Keratinocyte (primary cell): ENCODE data around the gene NLGN4X. TPM values are rescaled to one million over a fixed set of nuclear protein-coding genes. Genes with fewer than 3 reads are reported as not detected.
A peak's percentile ranks its signal among the peaks of the same experiment; 100 is the strongest.

Experiments
- DNase-seq: peaks from one replicate; pipeline ENCODE4 v3.0.0-alpha.2; 2011; ENCODE audit warnings: low read depth, missing footprints, low spot score
- FAIRE-seq: peaks from 2 replicates; lab custom pipeline; 2011; peaks lifted over from hg19 to GRCh38; lab: Jason Lieb, UNC
- H2AFZ ChIP-seq: 2 replicates; pipeline ENCODE4 v1.6.0; 2012; ENCODE audit warnings: low read length, control low read depth, inconsistent platforms; ENCODE audit not compliant: control insufficient read depth
- H3K27ac ChIP-seq: 2 replicates; pipeline ENCODE4 v1.5.1; 2011; ENCODE audit warnings: low read length; ENCODE audit not compliant: control insufficient read depth, insufficient read depth
- H3K27me3 ChIP-seq: 3 replicates; pipeline ENCODE4 v1.6.0; 2011; ENCODE audit warnings: low read length; ENCODE audit not compliant: control insufficient read depth, insufficient read depth; ENCODE audit errors: extremely low read depth
- H3K36me3 ChIP-seq, 2 experiments: 2 replicates in 1 of 2; 3 replicates in 1 of 2; pipeline ENCODE4 v1.5.1; 2011; ENCODE audit warnings: low read length in 2 of 2, mild to moderate bottlenecking in 1 of 2; ENCODE audit not compliant: control insufficient read depth in 2 of 2, insufficient read depth in 2 of 2; ENCODE audit errors: extremely low read depth in 1 of 2
- H3K4me1 ChIP-seq: 3 replicates; pipeline ENCODE4 v1.5.1; 2011; ENCODE audit warnings: low read length; ENCODE audit not compliant: control insufficient read depth, insufficient read depth; ENCODE audit errors: extremely low read depth
- H3K4me2 ChIP-seq: 3 replicates; pipeline ENCODE4 v1.6.0; 2011; ENCODE audit warnings: low read depth, low read length; ENCODE audit not compliant: control insufficient read depth, insufficient read depth; ENCODE audit errors: extremely low read depth
- H3K4me3 ChIP-seq, 3 experiments: fragments of 200-600 bp in 1 of 3; sonication (generic) in 1 of 3; 2 replicates in 2 of 3; 3 replicates in 1 of 3; pipeline ENCODE4 v1.5.1; 2011 to 2016; ENCODE audit warnings: low read length in 3 of 3, mild to moderate bottlenecking in 3 of 3, control low read depth in 2 of 3, inconsistent platforms in 1 of 3, low read depth in 1 of 3, mixed read lengths in 1 of 3, mixed run types in 1 of 3, moderate library complexity in 1 of 3; ENCODE audit not compliant: control insufficient read depth in 2 of 3, insufficient read depth in 2 of 3; ENCODE audit errors: extremely low read depth in 1 of 3
- H3K79me2 ChIP-seq: 2 replicates; pipeline ENCODE4 v1.6.0; 2012; ENCODE audit warnings: low read length; ENCODE audit not compliant: control insufficient read depth, insufficient read depth
- H3K9ac ChIP-seq: 3 replicates; pipeline ENCODE4 v1.6.0; 2011; ENCODE audit warnings: low read length; ENCODE audit not compliant: control insufficient read depth, insufficient read depth; ENCODE audit errors: extremely low read depth
- H3K9me1 ChIP-seq: 3 replicates; pipeline ENCODE4 v1.6.0; 2011; ENCODE audit warnings: low read length; ENCODE audit not compliant: control insufficient read depth, insufficient read depth; ENCODE audit errors: extremely low read depth
- H3K9me3 ChIP-seq: 2 replicates; pipeline ENCODE4 v1.5.1; 2012; ENCODE audit warnings: low read depth, low read length; ENCODE audit not compliant: control insufficient read depth
- H4K20me1 ChIP-seq: 3 replicates; pipeline ENCODE4 v1.6.0; 2011; ENCODE audit warnings: low read length; ENCODE audit not compliant: control insufficient read depth, insufficient read depth; ENCODE audit errors: extremely low read depth
- EZH2 ChIP-seq: IDR thresholded peaks from one replicate; pipeline ENCODE4 v1.6.1; 2012; ENCODE audit warnings: inconsistent platforms, mild to moderate bottlenecking, low read length, moderate library complexity
- dilution Hi-C: fragments of 300-500 bp; cut with MboI; formaldehyde crosslinking; loops from one replicate; pipeline ENCODE4 v1.7.0; 2020; ENCODE audit warnings: low sequenced_read_pairs; ENCODE audit not compliant: extremely low pct_ligation_motif_present
- polyA plus RNA-seq, 5 experiments: library from polyadenylated mRNA; depleted of rRNA in 3 of 5; stranded (reverse) in 3 of 5; stranded (forward) in 1 of 5; unstranded in 1 of 5; fragments of >200 nt; gene quantifications; 1 replicate in 1 of 5; 2 replicates in 3 of 5; 3 replicates in 1 of 5; pipeline versions ENCODE4 v1.2.1 to v1.2.3, GENCODE V29; 2011 to 2012; ENCODE audit warnings: missing spikeins in 2 of 5, low read depth in 1 of 5, low replicate concordance in 1 of 5
- TF ChIP-seq, protein P1 (sequence below), 3 experiments: IDR thresholded peaks in 1 of 3; conservative IDR thresholded peaks in 1 of 3; optimal IDR thresholded peaks in 1 of 3; 2 replicates in 2 of 3; 3 replicates in 1 of 3; pipeline versions ENCODE3 to v1.5.1; 2011; ENCODE audit warnings: low read length in 3 of 3, mild to moderate bottlenecking in 3 of 3, moderate library complexity in 2 of 3, control low read depth in 1 of 3, inconsistent platforms in 1 of 3; ENCODE audit not compliant: insufficient read depth in 2 of 3; ENCODE audit errors: extremely low read depth in 1 of 3

The NLGN4X gene
- polyA plus RNA-seq, 1 donor (not counting 4 experiments of a cell fraction or from before 2014, with no cell fraction given) = 2.0 TPM

DNA sequence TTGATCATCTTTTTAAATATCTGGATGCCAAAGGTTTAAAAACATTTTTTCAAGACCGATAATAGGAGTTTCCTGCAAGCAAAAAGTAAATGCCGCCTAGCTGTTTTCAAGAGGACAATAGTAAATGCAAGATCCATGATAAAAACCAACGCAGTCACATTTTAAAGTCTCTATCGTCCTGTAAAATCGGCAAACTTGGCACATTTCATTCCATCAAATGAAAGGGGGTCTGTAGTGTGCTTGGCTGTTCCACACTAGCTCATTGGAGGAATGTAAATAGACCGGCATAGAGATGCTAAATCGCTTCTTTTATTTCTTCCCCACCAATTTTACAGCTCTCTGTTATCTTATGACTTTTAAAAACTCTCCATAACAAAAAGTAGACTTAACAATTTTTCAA lies 202.2 kb downstream of the NLGN4X start:
- FAIRE-seq = no peak

DNA sequence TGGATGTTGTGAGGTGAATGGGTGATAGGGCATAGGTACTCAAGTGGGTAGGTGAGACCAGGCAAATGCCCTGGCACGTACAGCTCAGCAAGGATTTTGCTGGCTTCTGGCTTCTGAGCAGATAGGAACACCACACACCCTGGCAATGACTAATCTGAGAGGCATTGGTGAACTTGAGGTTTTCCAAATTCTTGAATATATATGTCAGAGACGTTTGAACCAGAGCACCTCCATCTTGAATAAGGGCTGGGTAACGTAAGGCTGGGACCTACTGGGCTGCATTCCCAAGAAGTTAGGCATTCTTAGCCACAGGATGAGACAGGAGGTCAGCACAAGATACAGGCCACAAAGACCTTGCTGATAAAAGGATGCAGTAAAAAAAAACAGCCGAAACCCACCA lies 204.5 kb downstream of the NLGN4X start:
- TF ChIP-seq, protein P1, sequence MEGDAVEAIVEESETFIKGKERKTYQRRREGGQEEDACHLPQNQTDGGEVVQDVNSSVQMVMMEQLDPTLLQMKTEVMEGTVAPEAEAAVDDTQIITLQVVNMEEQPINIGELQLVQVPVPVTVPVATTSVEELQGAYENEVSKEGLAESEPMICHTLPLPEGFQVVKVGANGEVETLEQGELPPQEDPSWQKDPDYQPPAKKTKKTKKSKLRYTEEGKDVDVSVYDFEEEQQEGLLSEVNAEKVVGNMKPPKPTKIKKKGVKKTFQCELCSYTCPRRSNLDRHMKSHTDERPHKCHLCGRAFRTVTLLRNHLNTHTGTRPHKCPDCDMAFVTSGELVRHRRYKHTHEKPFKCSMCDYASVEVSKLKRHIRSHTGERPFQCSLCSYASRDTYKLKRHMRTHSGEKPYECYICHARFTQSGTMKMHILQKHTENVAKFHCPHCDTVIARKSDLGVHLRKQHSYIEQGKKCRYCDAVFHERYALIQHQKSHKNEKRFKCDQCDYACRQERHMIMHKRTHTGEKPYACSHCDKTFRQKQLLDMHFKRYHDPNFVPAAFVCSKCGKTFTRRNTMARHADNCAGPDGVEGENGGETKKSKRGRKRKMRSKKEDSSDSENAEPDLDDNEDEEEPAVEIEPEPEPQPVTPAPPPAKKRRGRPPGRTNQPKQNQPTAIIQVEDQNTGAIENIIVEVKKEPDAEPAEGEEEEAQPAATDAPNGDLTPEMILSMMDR (optimal IDR thresholded peaks at IDR 0.05 in 1 of 3, IDR thresholded peaks at IDR 0.05 in 1 of 3, conservative IDR thresholded peaks at IDR 0.05 in 1 of 3; ENCODE audit: extremely low read depth in 1 of 3, insufficient read depth in 2 of 3, low read length in 3 of 3) = no peak
- TF ChIP-seq EZH2 = no peak
- no peaks in the 10 kb centered on the region for H3K9me3 ChIP-seq
- H3K27me3 ChIP-seq = no peaks in the 10 kb centered on the region
- H3K27ac ChIP-seq = no peak overlapping the region
- FAIRE-seq = peak; percentile 76
- peak overlapping the region; percentile 13 for H3K4me2 ChIP-seq
- peak overlapping the region; percentile 56 for H2AFZ ChIP-seq
- dilution Hi-C loops = no loop called here
- no peaks in the 10 kb centered on the region for H3K9me1 ChIP-seq
- no peaks in the 10 kb centered on the region for H3K79me2 ChIP-seq
- H3K4me1 ChIP-seq = peaks cover 8% of the 10 kb centered on the region
- no peak overlapping the region for H3K4me3 ChIP-seq
- DNase-seq = peak; percentile 55
- H3K9ac ChIP-seq = no peak overlapping the region
- H4K20me1 ChIP-seq = no peaks in the 10 kb centered on the region
- no peaks in the 10 kb centered on the region for H3K36me3 ChIP-seq

More for the DNA sequence above, 202.2 kb downstream of the NLGN4X start:
- peaks cover 8% of the 10 kb centered on the region for H3K4me1 ChIP-seq
- no peak overlapping the region for H3K9ac ChIP-seq
- dilution Hi-C loops = no loop called here
- no peaks in the 10 kb centered on the region for H3K9me1 ChIP-seq
- no peak overlapping the region for H3K4me2 ChIP-seq
- H3K36me3 ChIP-seq = no peaks in the 10 kb centered on the region
- TF ChIP-seq EZH2 = no peak
- TF ChIP-seq, protein P1 (optimal IDR thresholded peaks at IDR 0.05 in 1 of 3, IDR thresholded peaks at IDR 0.05 in 1 of 3, conservative IDR thresholded peaks at IDR 0.05 in 1 of 3; ENCODE audit: extremely low read depth in 1 of 3, insufficient read depth in 2 of 3, low read length in 3 of 3) = no peak
- no peak overlapping the region for H3K27ac ChIP-seq
- no peak overlapping the region for H2AFZ ChIP-seq
- DNase-seq = no peak
- no peak overlapping the region for H3K4me3 ChIP-seq
- no peaks in the 10 kb centered on the region for H3K9me3 ChIP-seq
- no peaks in the 10 kb centered on the region for H3K79me2 ChIP-seq
- no peaks in the 10 kb centered on the region for H4K20me1 ChIP-seq
- H3K27me3 ChIP-seq = no peaks in the 10 kb centered on the region
